IMR-90 (cell line): ENCODE data around the gene C22orf39. TPM values are rescaled to one million over a fixed set of nuclear protein-coding genes. Genes with fewer than 3 reads are reported as not detected.

Experiments used
- ATAC-seq: fragments of 200-7000 bp; cut with Tn5 transposase; 2 replicates; pipeline ENCODE4 v1.9.1; 2020; ENCODE audit warnings: low read depth, mild to moderate bottlenecking, moderate library complexity
- BruUV-seq: library from RNA; stranded (reverse); fragments of 400-500 nt; replicated peaks from 2 replicates; lab custom pipeline; 2021; lab: Mats Ljungman, UMichigan
- CTCF ChIA-PET: fragments of 300-600 bp; formaldehyde crosslinking; extraction: SDS; loops from one replicate; lab custom pipeline; 2021; ENCODE audit warnings: antibody characterized with exemption; lab: Yijun Ruan, JAX
- POLR2A ChIA-PET: fragments of 300-600 bp; sonication (Branson Sonifier 250); formaldehyde crosslinking; loops from one replicate; lab custom pipeline; 2022; ENCODE audit warnings: antibody characterized with exemption; ENCODE audit not compliant: unreplicated experiment; lab: Charles Lee
- DNase-seq: peaks from one replicate; pipeline ENCODE4 v3.0.0; 2013
- H2AFZ ChIP-seq: replicated peaks from 2 replicates; pipeline ENCODE3; 2013; ENCODE audit warnings: low read length, mild to moderate bottlenecking; ENCODE audit not compliant: poor library complexity
- H2AK5ac ChIP-seq: 2 replicates; pipeline ENCODE4 v1.6.1; 2013; ENCODE audit warnings: low read depth, low read length, inconsistent platforms
- H2AK9ac ChIP-seq: replicated peaks from 2 replicates; pipeline ENCODE3; 2013; ENCODE audit warnings: mild to moderate bottlenecking, low read depth, low read length, moderate library complexity; ENCODE audit not compliant: poor library complexity
- H2BK120ac ChIP-seq: 2 replicates; pipeline ENCODE4 v1.6.1; 2013; ENCODE audit warnings: low read depth, low read length, inconsistent platforms
- H2BK15ac ChIP-seq: 3 replicates; pipeline ENCODE4 v1.6.1; 2013; ENCODE audit warnings: low read depth, low read length, inconsistent platforms
- H2BK20ac ChIP-seq: 2 replicates; pipeline ENCODE4 v1.6.1; 2013; ENCODE audit warnings: low read depth, mild to moderate bottlenecking, inconsistent platforms, low read length, moderate library complexity
- H2BK5ac ChIP-seq: 2 replicates; pipeline ENCODE4 v1.6.1; 2013; ENCODE audit warnings: mild to moderate bottlenecking, low read depth, low read length, inconsistent platforms; ENCODE audit not compliant: poor library complexity, severe bottlenecking
- H3K14ac ChIP-seq: replicated peaks from 2 replicates; pipeline ENCODE4 v1.6.1; 2013; ENCODE audit warnings: low read depth, low read length, inconsistent platforms
- H3K18ac ChIP-seq: 2 replicates; pipeline ENCODE4 v1.6.1; 2013; ENCODE audit warnings: low read depth, low read length, control low read depth
- H3K23ac ChIP-seq: 2 replicates; pipeline ENCODE4 v1.6.1; 2013; ENCODE audit warnings: low read depth, low read length, inconsistent platforms
- H3K27ac ChIP-seq: 2 replicates; pipeline ENCODE4 v1.5.1; 2013; ENCODE audit warnings: mild to moderate bottlenecking, control low read depth, low read length; ENCODE audit not compliant: insufficient read depth
- H3K27me3 ChIP-seq: 2 replicates; pipeline ENCODE4 v1.6.1; 2013; ENCODE audit warnings: low read length; ENCODE audit not compliant: control insufficient read depth, insufficient read depth
- H3K36me3 ChIP-seq: 2 replicates; pipeline ENCODE4 v1.6.1; 2013; ENCODE audit warnings: low read length, mixed read lengths; ENCODE audit not compliant: control insufficient read depth, insufficient read depth
- H3K4ac ChIP-seq: 2 replicates; pipeline ENCODE4 v1.6.1; 2013; ENCODE audit warnings: low read depth, low read length, inconsistent platforms
- H3K4me1 ChIP-seq: 2 replicates; pipeline ENCODE4 v1.6.1; 2013; ENCODE audit warnings: low read length, mixed read lengths; ENCODE audit not compliant: control insufficient read depth, insufficient read depth
- H3K4me2 ChIP-seq: 2 replicates; pipeline ENCODE4 v1.6.1; 2013; ENCODE audit warnings: low read depth, mild to moderate bottlenecking, control low read depth, low read length, moderate library complexity
- H3K4me3 ChIP-seq: 2 replicates; pipeline ENCODE4 v1.5.1; 2013; ENCODE audit warnings: low read depth, mild to moderate bottlenecking, control low read depth, low read length, moderate library complexity; ENCODE audit not compliant: insufficient read depth
- H3K56ac ChIP-seq: 2 replicates; pipeline ENCODE4 v1.6.1; 2013; ENCODE audit warnings: low read length, inconsistent platforms; ENCODE audit not compliant: insufficient read depth; ENCODE audit errors: extremely low read depth
- H3K79me1 ChIP-seq, 2 experiments: 2 replicates each; pipeline ENCODE4 v1.6.1; 2013; ENCODE audit warnings: low read length in 2 of 2, inconsistent platforms in 1 of 2, low read depth in 1 of 2
- H3K9ac ChIP-seq: 2 replicates; pipeline ENCODE4 v1.6.1; 2013; ENCODE audit warnings: low read depth, low read length, control low read depth
- H3K9me1 ChIP-seq: 2 replicates; pipeline ENCODE4 v1.6.1; 2013; ENCODE audit warnings: low read length, inconsistent platforms; ENCODE audit not compliant: insufficient read depth
- H3K9me3 ChIP-seq: 2 replicates; pipeline ENCODE4 v1.6.1; 2013; ENCODE audit warnings: low read length; ENCODE audit not compliant: control insufficient read depth, insufficient read depth
- H4K20me1 ChIP-seq: 2 replicates; pipeline ENCODE4 v1.6.1; 2013; ENCODE audit warnings: low read length, inconsistent platforms; ENCODE audit not compliant: insufficient read depth
- H4K5ac ChIP-seq: 2 replicates; pipeline ENCODE4 v1.6.1; 2013; ENCODE audit warnings: mild to moderate bottlenecking, low read depth, low read length, control low read depth
- H4K8ac ChIP-seq, 2 experiments: 2 replicates each; pipeline ENCODE4 v1.6.1; 2013; ENCODE audit warnings: low read depth in 2 of 2, low read length in 2 of 2, control low read depth in 1 of 2, inconsistent platforms in 1 of 2
- H4K91ac ChIP-seq: 2 replicates; pipeline ENCODE4 v1.6.1; 2013; ENCODE audit warnings: low read depth, low read length, inconsistent platforms; ENCODE audit not compliant: insufficient read depth
- BHLHE40 ChIP-seq: fragments of 150-350 bp; IDR thresholded peaks from 2 replicates; pipeline ENCODE4 v1.6.1; 2016; ENCODE audit warnings: mild to moderate bottlenecking, low read depth, low read length
- CHD1 ChIP-seq: IDR thresholded peaks from 2 replicates; pipeline ENCODE4 v1.6.1; 2012; ENCODE audit warnings: low read depth, low read length, improper control_type of control experiment
- CTCF ChIP-seq: conservative IDR thresholded peaks from 2 replicates; pipeline ENCODE4 v1.5.1; 2012; ENCODE audit warnings: mild to moderate bottlenecking, low read depth, low read length, improper control_type of control experiment
- MAFK ChIP-seq: IDR thresholded peaks from 2 replicates; pipeline ENCODE4 v1.6.1; 2012; ENCODE audit warnings: low read depth, low read length, improper control_type of control experiment
- MXI1 ChIP-seq: IDR thresholded peaks from 2 replicates; pipeline ENCODE4 v1.6.1; 2012; ENCODE audit warnings: low read depth, mild to moderate bottlenecking, low read length, moderate library complexity, borderline replicate concordance
- NFE2L2 ChIP-seq: fragments of 150-350 bp; IDR thresholded peaks from 2 replicates; pipeline ENCODE4 v1.6.1; 2016; ENCODE audit warnings: low read depth, mild to moderate bottlenecking, low read length
- POLR2A ChIP-seq: IDR thresholded peaks from 2 replicates; pipeline ENCODE4 v1.6.1; 2012; ENCODE audit warnings: mild to moderate bottlenecking, low read depth, low read length
- RAD21 ChIP-seq: IDR thresholded peaks from 2 replicates; pipeline ENCODE4 v1.6.1; 2012; ENCODE audit warnings: low read length, improper control_type of control experiment
- RCOR1 ChIP-seq: IDR thresholded peaks from 2 replicates; pipeline ENCODE4 v1.6.1; 2012; ENCODE audit warnings: mild to moderate bottlenecking, low read length, improper control_type of control experiment; ENCODE audit not compliant: insufficient replicate concordance
- RFX5 ChIP-seq: IDR thresholded peaks from 2 replicates; pipeline ENCODE4 v1.8.0; 2012; ENCODE audit warnings: low read depth, mild to moderate bottlenecking, low read length, moderate library complexity
- SMC3 ChIP-seq: fragments of 150-350 bp; IDR thresholded peaks from 2 replicates; pipeline ENCODE4 v1.6.1; 2016; ENCODE audit warnings: low read depth, mild to moderate bottlenecking, antibody characterized with exemption, low read length, moderate library complexity
- USF2 ChIP-seq: fragments of 150-350 bp; IDR thresholded peaks from 2 replicates; pipeline ENCODE4 v1.6.1; 2017; ENCODE audit warnings: mild to moderate bottlenecking, antibody characterized with exemption, low read length, low read depth
- WGBS, 2 experiments: methylation state at CpG; one replicate each; pipeline versions ENCODE4 v1.1.5 to v1.1.7; 2013; ENCODE audit warnings: missing lambda C conversion rate in 2 of 2; ENCODE audit not compliant: insufficient read length in 1 of 2; ENCODE audit errors: extremely low coverage in 2 of 2; 5-methylcytosine and 5-hydroxymethylcytosine counted together
- dilution Hi-C: fragments of 300-500 bp; cut with HindIII; formaldehyde crosslinking; loops from one replicate; pipeline ENCODE4 v1.14.3; 2018; ENCODE audit warnings: low sequenced_read_pairs; ENCODE audit not compliant: unreplicated experiment
- in situ Hi-C: fragments of 300-500 bp; cut with MboI; formaldehyde crosslinking; loops from 3 replicates; pipeline ENCODE4 v1.14.3; 2019; ENCODE audit warnings: low sequenced_read_pairs, inconsistent platforms, mixed read lengths
- intact Hi-C: fragments of 100-400 bp; cut with micrococcal nuclease; formaldehyde crosslinking; loops from 2 replicates; pipeline ENCODE4 v1.10.0; 2022
- polyA plus RNA-seq, 3 experiments: library from polyadenylated mRNA; depleted of rRNA; stranded (reverse); fragments of >200 nt; gene quantifications; 2 replicates each; pipeline ENCODE4 v1.2.3, GENCODE V29; 2012; ENCODE audit warnings: low replicate concordance in 1 of 3
- total RNA-seq: library from RNA; depleted of rRNA; stranded (reverse); fragments of >200 nt; gene quantifications from 2 replicates; pipeline ENCODE4 v1.2.3, GENCODE V29; 2012

Gene C22orf39
- total and polyA plus RNA-seq, 2 of the 4 experiments (the other 2 are of a cell fraction) = 8.2 to 8.9 TPM

- H2BK5ac ChIP-seq = no peak overlapping the region
- no peak overlapping the region for H3K56ac ChIP-seq
- H4K20me1 ChIP-seq = peaks cover 2% of the 10 kb centered on the region; the same call in 1 of the 2 replicates
- POLR2A ChIA-PET = no interaction called here
- BruUV-seq = no TSS peak
- H3K9me3 ChIP-seq = no peaks in the 10 kb centered on the region
- no peak overlapping the region for H3K4me3 ChIP-seq
- no peak overlapping the region for H3K14ac ChIP-seq
- no peak overlapping the region for H2AK9ac ChIP-seq
- WGBS, 2 experiments = no CpG with 5 or more reads among the region's 2 CpGs
- no peak overlapping the region for H2BK120ac ChIP-seq
- intact Hi-C loops = no loop called here
- DNase-seq = no peak
- no peak overlapping the region for H2AK5ac ChIP-seq
- no peak overlapping the region for H4K8ac ChIP-seq
- dilution Hi-C loops = no loop called here
- no peak overlapping the region for H2BK20ac ChIP-seq
- no peak overlapping the region for H3K9ac ChIP-seq
- H4K5ac ChIP-seq = no peak overlapping the region
- no peak overlapping the region for H3K27ac ChIP-seq
- no peak overlapping the region for H3K23ac ChIP-seq
- in situ Hi-C loops = no loop called here
- H4K91ac ChIP-seq = no peak overlapping the region
- no peak for TF ChIP-seq RCOR1
- no peak for TF ChIP-seq NFE2L2
- no peak for TF ChIP-seq MXI1
- no peak for TF ChIP-seq POLR2A
- TF ChIP-seq CHD1 = no peak
- TF ChIP-seq BHLHE40 = no peak
- TF ChIP-seq RAD21 = no peak
- TF ChIP-seq RFX5 = no peak
- TF ChIP-seq MAFK = no peak
- TF ChIP-seq USF2 = no peak
- no peak for TF ChIP-seq SMC3
- no peak for TF ChIP-seq CTCF
- H3K79me1 ChIP-seq = peaks cover 13 to 20% of the 10 kb centered on the region in 2 experiments; a peak in 3 of 4 replicates
- ATAC-seq = no peak
- no peaks in the 10 kb centered on the region for H3K27me3 ChIP-seq
- no peak overlapping the region for H3K4ac ChIP-seq
- no peak overlapping the region for H3K4me2 ChIP-seq
- H3K18ac ChIP-seq = no peak overlapping the region
- no peaks in the 10 kb centered on the region for H3K4me1 ChIP-seq
- H3K9me1 ChIP-seq = peaks cover 5% of the 10 kb centered on the region; the same call in 1 of the 2 replicates
- no peak overlapping the region for H2BK15ac ChIP-seq
- no peak overlapping the region for H2AFZ ChIP-seq
- H3K36me3 ChIP-seq = peaks cover 49% of the 10 kb centered on the region
- CTCF ChIA-PET = no interaction called here
These were observed 48.9 kb downstream of the C22orf39 start for GRCh38 chr22:19398652-19399051.
